Left lung (tissue), 10 donors: Measurements from ENCODE around the gene ESPNL. TPM values are rescaled to one million over a fixed set of nuclear protein-coding genes. Genes with fewer than 3 reads are reported as not detected.

ENCODE experiments used
- ATAC-seq: fragments of 200-7000 bp; cut with Tn5 transposase; one replicate; pipeline ENCODE4 v1.9.1; 2020; ENCODE audit warnings: moderate library complexity
- DNase-seq, 4 donors: peaks; one replicate each; pipeline ENCODE4 v3.0.0-alpha.2; 2013 to 2020
- H3K27ac ChIP-seq, 2 donors: fragments of 200-600 bp; sonication (generic) in 1 of 2; one replicate each; pipeline versions ENCODE4 v1.5.0 to v1.8.0; 2020 to 2021
- H3K27me3 ChIP-seq, 2 donors: fragments of 200-600 bp; sonication (generic) in 1 of 2; one replicate each; pipeline versions ENCODE4 v1.5.0 to v1.8.0; 2020 to 2021
- H3K36me3 ChIP-seq, 2 donors: fragments of 200-600 bp; sonication (generic) in 1 of 2; one replicate each; pipeline versions ENCODE4 v1.5.0 to v1.8.0; 2020 to 2021
- H3K4me1 ChIP-seq, 2 donors: fragments of 200-600 bp; one replicate each; pipeline ENCODE4 v1.8.0; 2021
- H3K4me3 ChIP-seq, 2 donors: fragments of 200-600 bp; sonication (generic) in 1 of 2; one replicate each; pipeline versions ENCODE4 v1.5.0 to v1.8.0; 2020 to 2021; ENCODE audit warnings: mild to moderate bottlenecking in 1 of 2
- H3K9me3 ChIP-seq, 2 donors: fragments of 200-600 bp; sonication (generic) in 1 of 2; one replicate each; pipeline versions ENCODE4 v1.5.0 to v1.8.0; 2020 to 2021
- CTCF ChIP-seq, 2 donors: fragments of 200-600 bp; sonication (generic) in 1 of 2; IDR thresholded peaks; one replicate each; pipeline versions ENCODE4 v1.5.0 to v1.8.0; 2021; ENCODE audit warnings: antibody characterized with exemption in 2 of 2
- intact Hi-C, 2 donors: fragments of 100-400 bp; cut with DNase I; formaldehyde crosslinking; loops; one replicate each; pipeline versions ENCODE4 v1.11.2 to v1.14.2; 2022
- polyA plus RNA-seq, 6 donors: library from polyadenylated mRNA; unstranded; fragments of 120-200 nt; gene quantifications; one replicate each; pipeline ENCODE4 v1.2.1, GENCODE V29; 2013; ENCODE audit not compliant: insufficient read length in 6 of 6
- total RNA-seq, 2 donors: library from RNA; stranded (reverse); fragmentation: NEBNext Ultra II Directional; extraction: Animal tissue kit (Norgen Biotek cat#: 25700); gene quantifications; one replicate each; pipeline ENCODE4 v1.2.1, GENCODE V29; 2021
- donor health status: DM: no; HTN: yes; CAD: no.
- donor health status: DM: no; HTN: no; CAD: no.

ESPNL gene
- total and polyA plus RNA-seq, 8 donors = 0.55 to 6.7 (median 2.0) TPM

GRCh38 chr2:238082827-238083226 is 17.3 kb upstream of the ESPNL start:
- H3K4me1 ChIP-seq = peaks cover 0 to 10% of the 10 kb centered on the region in 2 donors
- H3K9me3 ChIP-seq = no peaks in the 10 kb centered on the region
- intact Hi-C loops = no loop called here
- TF ChIP-seq CTCF (IDR thresholded peaks at IDR 0.05) = no peak
- H3K4me3 ChIP-seq = no peak overlapping the region
- DNase-seq (no peak), ATAC-seq (no peak)
- H3K36me3 ChIP-seq = peaks cover 0 to 50% of the 10 kb centered on the region in 2 donors
- no peak overlapping the region for H3K27ac ChIP-seq
- H3K27me3 ChIP-seq = no peaks in the 10 kb centered on the region

- ATAC-seq (no peak), DNase-seq (no peak)
- peaks cover 0 to 50% of the 10 kb centered on the region in 2 donors for H3K36me3 ChIP-seq
- H3K4me1 ChIP-seq = peaks cover 0 to 10% of the 10 kb centered on the region in 2 donors
- no peaks in the 10 kb centered on the region for H3K27me3 ChIP-seq
- H3K27ac ChIP-seq = no peak overlapping the region
- H3K9me3 ChIP-seq = no peaks in the 10 kb centered on the region
- intact Hi-C loops = no loop called here
- no peak overlapping the region for H3K4me3 ChIP-seq
- no peak for TF ChIP-seq CTCF (IDR thresholded peaks at IDR 0.05)
Observed at GRCh38 chr2:238083919-238084318, 16.2 kb upstream of the ESPNL start.

GRCh38 chr2:238084761-238085160 is 15.4 kb upstream of the ESPNL start:
- DNase-seq (no peak), ATAC-seq (no peak)
- Histone ChIP-seq H3K36me3 (peaks cover 0 to 50% of the 10 kb centered on the region in 2 donors), H3K27me3 (no peaks in the 10 kb centered on the region), H3K9me3 (no peaks in the 10 kb centered on the region), H3K4me3 (no peak overlapping the region), H3K27ac (no peak overlapping the region), H3K4me1 (peaks cover 0 to 10% of the 10 kb centered on the region in 2 donors)
- TF ChIP-seq CTCF (IDR thresholded peaks at IDR 0.05) = no peak
- intact Hi-C loops = no loop called here

DNA sequence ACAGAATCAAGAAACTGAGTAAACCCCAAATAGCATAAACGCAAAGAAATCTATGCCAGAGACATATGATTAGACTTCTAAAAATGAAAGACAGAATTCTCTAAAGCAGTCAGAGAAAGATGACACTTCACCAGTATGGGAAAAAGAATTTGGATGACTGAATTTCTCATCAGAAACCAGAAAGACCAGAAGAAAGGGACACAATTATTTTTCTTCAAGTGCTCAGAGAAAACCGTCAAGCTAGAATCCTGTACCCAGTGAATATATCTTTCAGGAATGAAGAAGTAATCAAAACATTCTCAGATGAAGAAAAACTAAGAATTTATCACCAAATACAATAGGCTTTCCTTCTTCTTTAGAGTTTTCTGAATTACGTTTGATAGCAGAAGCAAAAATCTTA is 14.2 kb upstream of the ESPNL start:
- no peak overlapping the region for H3K27ac ChIP-seq
- ATAC-seq = no peak
- intact Hi-C loops = no loop called here
- TF ChIP-seq CTCF (IDR thresholded peaks at IDR 0.05) = no peak
- no peak overlapping the region for H3K4me3 ChIP-seq
- H3K9me3 ChIP-seq = no peaks in the 10 kb centered on the region
- peaks cover 0 to 41% of the 10 kb centered on the region in 2 donors for H3K36me3 ChIP-seq
- DNase-seq = no peak
- no peaks in the 10 kb centered on the region for H3K27me3 ChIP-seq
- peaks cover 0 to 10% of the 10 kb centered on the region in 2 donors for H3K4me1 ChIP-seq

GRCh38 chr2:238087211-238087610 is 12.9 kb upstream of the ESPNL start:
- DNase-seq (no peak), ATAC-seq (no peak)
- intact Hi-C loops = no loop called here
- H3K27me3 ChIP-seq = no peaks in the 10 kb centered on the region
- H3K4me1 ChIP-seq = peaks cover 0 to 10% of the 10 kb centered on the region in 2 donors
- H3K9me3 ChIP-seq = no peaks in the 10 kb centered on the region
- no peak overlapping the region for H3K4me3 ChIP-seq
- H3K36me3 ChIP-seq = peaks cover 0 to 37% of the 10 kb centered on the region in 2 donors
- no peak for TF ChIP-seq CTCF (IDR thresholded peaks at IDR 0.05)
- H3K27ac ChIP-seq = peak overlapping the region in 1 of 2 donors; percentile 15
